ENCODE data around the gene PDK4.

The PDK4 gene

GRCh38 chr7:95540366-95540765, 56.0 kb downstream of the PDK4 start:
- Histone ChIP-seq H3K36me3 (replicated peaks; ENCODE audit: low read depth, low read length) (no peaks in the 10 kb centered on the region), H3K79me2 (ENCODE audit: low read length) (no peaks in the 10 kb centered on the region), H2AFZ (ENCODE audit: low read depth, low read length) (no peak overlapping the region), H3K27me3 (ENCODE audit: low read depth, low read length) (peaks cover 20% of the 10 kb centered on the region), H3K4me3 (ENCODE audit: low read length) (no peak overlapping the region), H3K9ac (ENCODE audit: low read length) (no peak overlapping the region), H3K4me1 (ENCODE audit: low read length) (no peaks in the 10 kb centered on the region), H3K9me3 (ENCODE audit: insufficient read depth, low read length) (no peaks in the 10 kb centered on the region), H4K20me1 (ENCODE audit: insufficient read depth, low read length) (no peaks in the 10 kb centered on the region), H3K4me2 (ENCODE audit: low read length) (no peak overlapping the region), H3K27ac (ENCODE audit: low read length) (no peak overlapping the region)
- TF ChIP-seq CTCF (IDR thresholded peaks at IDR 0.05; ENCODE audit: low read depth, low read length) (no peak), EZH2phosphoT487 (IDR thresholded peaks at IDR 0.05; ENCODE audit: low read depth) (no peak)

GRCh38 chr7:95539426-95539825, 56.9 kb downstream of the PDK4 start:
- Histone ChIP-seq H4K20me1 (ENCODE audit: insufficient read depth, low read length) (no peaks in the 10 kb centered on the region), H3K4me3 (ENCODE audit: low read length) (no peak overlapping the region), H3K36me3 (replicated peaks; ENCODE audit: low read depth, low read length) (no peaks in the 10 kb centered on the region), H2AFZ (ENCODE audit: low read depth, low read length) (no peak overlapping the region), H3K27me3 (ENCODE audit: low read depth, low read length) (peaks cover 26% of the 10 kb centered on the region), H3K9me3 (ENCODE audit: insufficient read depth, low read length) (no peaks in the 10 kb centered on the region), H3K4me2 (ENCODE audit: low read length) (no peak overlapping the region), H3K79me2 (ENCODE audit: low read length) (no peaks in the 10 kb centered on the region), H3K4me1 (ENCODE audit: low read length) (no peaks in the 10 kb centered on the region), H3K9ac (ENCODE audit: low read length) (no peak overlapping the region), H3K27ac (ENCODE audit: low read length) (no peak overlapping the region)
- TF ChIP-seq CTCF (IDR thresholded peaks at IDR 0.05; ENCODE audit: low read depth, low read length) (no peak), EZH2phosphoT487 (IDR thresholded peaks at IDR 0.05; ENCODE audit: low read depth) (no peak)

GRCh38 chr7:95537468-95537867, 58.8 kb downstream of the PDK4 start:
- Histone ChIP-seq H3K79me2 (ENCODE audit: low read length) (no peaks in the 10 kb centered on the region), H3K9me3 (ENCODE audit: insufficient read depth, low read length) (no peaks in the 10 kb centered on the region), H3K9ac (ENCODE audit: low read length) (no peak overlapping the region), H2AFZ (ENCODE audit: low read depth, low read length) (no peak overlapping the region), H3K27ac (ENCODE audit: low read length) (no peak overlapping the region), H3K4me2 (ENCODE audit: low read length) (no peak overlapping the region), H3K27me3 (ENCODE audit: low read depth, low read length) (peaks cover 26% of the 10 kb centered on the region), H3K36me3 (replicated peaks; ENCODE audit: low read depth, low read length) (no peaks in the 10 kb centered on the region), H3K4me3 (ENCODE audit: low read length) (no peak overlapping the region), H4K20me1 (ENCODE audit: insufficient read depth, low read length) (no peaks in the 10 kb centered on the region), H3K4me1 (ENCODE audit: low read length) (no peaks in the 10 kb centered on the region)
- TF ChIP-seq EZH2phosphoT487 (IDR thresholded peaks at IDR 0.05; ENCODE audit: low read depth) (no peak), CTCF (IDR thresholded peaks at IDR 0.05; ENCODE audit: low read depth, low read length) (no peak)

GRCh38 chr7:95536656-95537311, 59.5 kb downstream of the PDK4 start:
- Histone ChIP-seq H3K36me3 (replicated peaks; ENCODE audit: low read depth, low read length) (no peaks in the 10 kb centered on the region), H3K9ac (ENCODE audit: low read length) (no peak overlapping the region), H3K27ac (ENCODE audit: low read length) (no peak overlapping the region), H2AFZ (ENCODE audit: low read depth, low read length) (no peak overlapping the region), H4K20me1 (ENCODE audit: insufficient read depth, low read length) (no peaks in the 10 kb centered on the region), H3K4me3 (ENCODE audit: low read length) (no peak overlapping the region), H3K79me2 (ENCODE audit: low read length) (no peaks in the 10 kb centered on the region), H3K9me3 (ENCODE audit: insufficient read depth, low read length) (no peaks in the 10 kb centered on the region), H3K4me2 (ENCODE audit: low read length) (no peak overlapping the region), H3K4me1 (ENCODE audit: low read length) (no peaks in the 10 kb centered on the region), H3K27me3 (ENCODE audit: low read depth, low read length) (peaks cover 29% of the 10 kb centered on the region)
- no peak for TF ChIP-seq EZH2phosphoT487 (IDR thresholded peaks at IDR 0.05; ENCODE audit: low read depth)
- TF ChIP-seq CTCF (IDR thresholded peaks at IDR 0.05; ENCODE audit: low read depth, low read length): no peak

Measured in OCI-LY3 (cell line).